HepG2 (cell line): ENCODE data around the gene GRAMD1A. TPM values are rescaled to one million over a fixed set of nuclear protein-coding genes. Genes with fewer than 3 reads are reported as not detected.

ENCODE experiments used
- CC2D1A ChIP-seq: sonication (generic); formaldehyde crosslinking; IDR thresholded peaks from 2 replicates; pipeline ENCODE4 v1.8.1; 2023; ENCODE audit warnings: mild to moderate bottlenecking, missing genetic modification reagents
- CHD4 ChIP-seq: fragments of 200-600 bp; sonication (generic); IDR thresholded peaks from 2 replicates; pipeline ENCODE4 v1.7.0; 2017; ENCODE audit warnings: mild to moderate bottlenecking, low read length, borderline replicate concordance
- GATA4 ChIP-seq: sonication (generic); IDR thresholded peaks from 2 replicates; pipeline ENCODE4 v1.6.1; 2016; ENCODE audit warnings: antibody characterized with exemption, low read depth, borderline replicate concordance
- IKZF5 ChIP-seq: IDR thresholded peaks from 2 replicates; pipeline ENCODE4 v1.6.1; 2018; ENCODE audit warnings: missing genetic modification reagents, mild to moderate bottlenecking, missing compliant biosample characterization
- MEF2D ChIP-seq: sonication (generic); formaldehyde crosslinking; IDR thresholded peaks from 2 replicates; pipeline ENCODE4 v1.5.1; 2020; ENCODE audit warnings: mild to moderate bottlenecking, missing genetic modification reagents
- MTERF4 ChIP-seq: sonication (generic); formaldehyde crosslinking; IDR thresholded peaks from 2 replicates; pipeline ENCODE4 v1.8.0; 2023; ENCODE audit warnings: mild to moderate bottlenecking, missing genetic modification reagents
- SAP130 ChIP-seq: IDR thresholded peaks from 2 replicates; pipeline ENCODE4 v1.6.1; 2016; ENCODE audit warnings: low read depth
- SMARCE1 ChIP-seq: fragments of 450-650 bp; IDR thresholded peaks from 2 replicates; pipeline ENCODE4 v1.6.1; 2017; ENCODE audit warnings: borderline replicate concordance
- SMYD3 ChIP-seq: sonication (generic); formaldehyde crosslinking; IDR thresholded peaks from 2 replicates; pipeline ENCODE4 v1.8.1; 2023; ENCODE audit warnings: mild to moderate bottlenecking, missing genetic modification reagents
- SYNCRIP ChIP-seq: fragments of 200-400 bp; formaldehyde crosslinking; IDR thresholded peaks from 2 replicates; pipeline ENCODE4 v1.6.1; 2018; ENCODE audit warnings: mild to moderate bottlenecking, low read depth, low read length; ENCODE audit not compliant: insufficient read depth
- ZNF180 ChIP-seq: sonication (generic); formaldehyde crosslinking; IDR thresholded peaks from 2 replicates; pipeline ENCODE4 v1.4.0; 2020; ENCODE audit warnings: low read depth, missing genetic modification reagents, borderline replicate concordance
- ZNF318 ChIP-seq: sonication (generic); formaldehyde crosslinking; IDR thresholded peaks from 2 replicates; pipeline ENCODE4 v1.4.0; 2020; ENCODE audit warnings: mild to moderate bottlenecking, missing genetic modification reagents
- ZNF660 ChIP-seq: sonication (generic); formaldehyde crosslinking; IDR thresholded peaks from 2 replicates; pipeline ENCODE4 v1.5.1; 2020; ENCODE audit warnings: mild to moderate bottlenecking, low read depth, missing genetic modification reagents, borderline replicate concordance
- ZNF674 ChIP-seq: sonication (generic); formaldehyde crosslinking; IDR thresholded peaks from 2 replicates; pipeline ENCODE4 v1.5.0; 2020; ENCODE audit warnings: low read depth, mild to moderate bottlenecking, missing genetic modification reagents
- ZNF710 ChIP-seq: sonication (generic); formaldehyde crosslinking; IDR thresholded peaks from 2 replicates; pipeline ENCODE4 v1.5.0; 2020; ENCODE audit warnings: mild to moderate bottlenecking, missing genetic modification reagents, borderline replicate concordance
- ZNF747 ChIP-seq: sonication (generic); formaldehyde crosslinking; IDR thresholded peaks from 2 replicates; pipeline ENCODE4 v1.8.1; 2023; ENCODE audit warnings: missing genetic modification reagents, mild to moderate bottlenecking, borderline replicate concordance
- ZNF75D ChIP-seq: sonication (generic); formaldehyde crosslinking; IDR thresholded peaks from 2 replicates; pipeline ENCODE4 v1.8.1; 2023; ENCODE audit warnings: missing genetic modification reagents, mild to moderate bottlenecking, borderline replicate concordance
- polyA plus RNA-seq, 8 experiments: library from polyadenylated mRNA; depleted of rRNA in 3 of 8; stranded (reverse) in 7 of 8; unstranded in 1 of 8; fragments of >200 nt; fragmentation: Illumina TruSeq in 4 of 8; extraction: Trizol in 4 of 8; gene quantifications; 2 replicates each; pipeline versions ENCODE4 v1.2.1 to v1.2.3, GENCODE V29; 2011 to 2016; ENCODE audit warnings: low read depth in 4 of 8, missing spikeins in 1 of 8, mixed read lengths in 1 of 8; ENCODE audit not compliant: insufficient read depth in 1 of 8
- total RNA-seq, 5 experiments: library from RNA; depleted of rRNA; stranded (reverse); fragments of >200 nt; fragmentation: Illumina TruSeq; extraction: Trizol; gene quantifications; 2 replicates each; pipeline ENCODE4 v1.2.3, GENCODE V29; 2016; ENCODE audit warnings: low read depth in 1 of 5

GRAMD1A gene
- total and polyA plus RNA-seq, 2 of the 13 experiments (the other 11 are each of a cell fraction or from before 2014, with no cell fraction given), result 14.7 to 181 TPM

GRCh38 chr19:35042056-35042730, 42.1 kb downstream of the GRAMD1A start (continued):
- TF ChIP-seq ZNF710 (CRISPR knock-in tag) (0 out of 2 replicates have a peak, but pooled peaks have one; percentile 17), MTERF4 (CRISPR knock-in tag) (peak; percentile 82; the same call in 1 of the 2 replicates), SMARCE1 (no peak), CC2D1A (CRISPR knock-in tag) (no peak), SAP130 (peak; percentile 85), ZNF180 (no peak), MEF2D (CRISPR knock-in tag) (peak; percentile 18), ZNF660 (CRISPR knock-in tag) (no peak), GATA4 (no peak), ZNF674 (CRISPR knock-in tag) (no peak), ZNF75D (no peak), CHD4 (no peak), IKZF5 (CRISPR knock-in tag) (peak; percentile 52; the same call in 1 of the 2 replicates), SMYD3 (CRISPR knock-in tag) (no peak), ZNF318 (CRISPR knock-in tag) (no peak), ZNF747 (CRISPR knock-in tag) (peak; percentile 55; the same call in 1 of the 2 replicates), SYNCRIP (no peak)
